NCI-H345 treated with DMSO at 0.1 percent for 48 hours (cell line): ENCODE results near the gene HOXB8.

ENCODE experiments used
- DNase-seq: peaks from one replicate; lab custom pipeline; 2025; ENCODE audit not compliant: unreplicated experiment; lab: John Stamatoyannopoulos, UW

The HOXB8 gene

DNA sequence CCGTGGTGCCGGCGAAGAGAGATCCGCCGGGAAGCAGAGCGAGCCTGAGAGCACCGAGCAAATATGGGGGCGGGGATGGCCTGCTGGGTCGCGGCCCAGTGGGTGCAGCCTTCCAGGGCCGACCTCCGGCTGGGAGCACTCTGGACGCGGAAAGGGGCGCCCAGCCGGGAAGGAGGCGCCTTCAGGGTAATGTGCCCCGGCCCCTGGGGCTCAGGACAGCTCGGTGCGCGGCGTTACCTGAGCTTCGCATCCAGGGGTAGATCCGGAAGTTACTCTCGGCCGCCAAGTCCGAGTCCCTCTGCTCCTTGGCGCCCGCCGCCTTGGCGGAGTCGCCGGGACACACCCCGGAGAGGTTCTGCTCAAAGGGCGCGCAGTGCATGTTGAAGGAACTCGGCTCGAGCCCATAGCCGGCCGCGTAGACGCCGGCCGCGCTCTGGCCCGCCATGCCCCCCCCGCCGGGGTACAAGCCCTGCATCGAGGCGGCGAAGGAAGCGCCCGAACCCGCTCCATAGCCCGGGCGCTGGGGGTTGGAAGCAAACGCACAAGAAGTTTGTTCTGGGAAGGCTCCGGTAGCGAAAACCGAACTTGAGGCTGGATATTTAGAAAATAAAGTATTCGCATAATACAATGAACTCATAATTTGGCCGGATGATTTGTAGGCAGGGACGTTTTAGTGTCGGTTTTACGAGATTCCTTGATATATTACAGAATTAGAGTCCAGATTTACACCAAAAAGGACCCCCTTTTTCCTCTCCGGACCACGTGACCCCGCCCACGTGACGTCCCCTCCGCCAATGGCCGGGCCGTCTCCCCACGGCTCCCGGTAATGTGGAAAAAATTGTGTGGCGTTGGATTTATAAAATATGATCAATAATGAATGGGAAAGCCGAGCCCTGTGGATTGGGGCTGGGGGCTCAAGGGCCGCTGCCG, 4.5 kb downstream of the HOXB8 start, which contains the start of gene HOXB7:
Gene HOXB7 (minus strand): TSS at position 736 of the 930 bp plus-strand sequence. CDS start 99 bp downstream, at position 637.
- peak; percentile 58 for DNase-seq

DNA sequence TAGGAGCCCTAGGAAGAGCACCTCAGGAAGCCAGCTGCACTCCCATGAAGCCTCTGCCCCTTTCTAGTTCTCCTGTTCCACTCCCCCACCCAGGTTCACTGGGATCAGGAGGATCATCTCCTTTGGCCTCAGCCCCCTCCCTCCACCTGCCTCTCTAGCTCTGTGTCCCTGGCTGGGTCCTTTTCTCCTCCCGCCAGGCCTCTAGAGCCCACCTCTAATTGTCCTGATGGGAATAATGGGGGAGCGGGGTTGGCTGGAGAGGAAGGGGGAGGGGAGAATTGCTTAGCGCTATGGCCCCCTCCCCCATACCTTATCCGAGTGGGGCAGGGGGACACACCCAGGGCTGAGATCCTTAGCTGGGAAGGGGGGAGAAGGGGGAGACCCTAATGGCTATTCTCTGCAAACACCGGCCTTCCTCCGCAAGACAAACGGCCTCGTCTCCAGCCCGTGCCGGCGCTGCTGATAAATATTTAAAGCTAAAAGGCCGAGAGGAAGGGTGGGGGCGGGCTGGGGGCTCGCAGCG, 5.3 kb downstream of the HOXB8 start:
- DNase-seq: peak; percentile 13

DNA sequence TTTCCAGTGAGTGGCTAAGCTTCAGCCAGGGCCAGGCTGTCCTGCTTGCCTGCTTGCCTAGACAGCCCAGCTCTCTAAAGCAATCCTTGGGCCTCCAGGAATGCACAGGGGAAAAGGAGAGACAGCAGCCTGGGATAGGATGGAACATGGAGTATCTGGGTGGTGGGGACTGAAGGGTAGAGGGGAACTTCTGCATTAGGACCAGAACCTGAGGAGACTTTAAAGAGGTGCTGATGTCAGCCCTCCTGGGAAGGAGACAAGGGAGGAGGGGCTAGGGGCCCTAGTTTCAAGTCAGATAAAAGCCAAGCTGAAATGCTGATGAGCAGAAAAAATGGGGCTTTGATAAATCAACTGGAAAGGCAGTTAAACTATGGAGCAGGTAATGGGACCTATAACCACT, 6.1 kb downstream of the HOXB8 start:
- no peak for DNase-seq

DNA sequence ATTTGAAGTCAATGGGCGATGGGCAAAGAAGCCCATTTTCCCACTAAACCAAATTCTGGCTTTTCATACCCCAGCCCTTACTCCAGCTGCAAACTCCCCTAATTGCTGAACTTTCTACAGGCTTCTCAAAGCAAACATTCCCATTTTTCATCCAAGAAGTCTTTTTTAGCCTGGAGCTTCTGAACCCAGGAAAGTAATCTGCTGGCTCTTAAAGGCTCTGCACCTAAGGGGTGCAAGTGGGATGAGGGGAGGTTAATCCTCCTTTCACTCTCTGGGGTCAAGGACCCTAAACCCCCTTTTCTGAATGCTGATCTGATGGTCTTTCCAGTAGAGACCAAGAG, 6.6 kb downstream of the HOXB8 start:
- no peak for DNase-seq

DNA sequence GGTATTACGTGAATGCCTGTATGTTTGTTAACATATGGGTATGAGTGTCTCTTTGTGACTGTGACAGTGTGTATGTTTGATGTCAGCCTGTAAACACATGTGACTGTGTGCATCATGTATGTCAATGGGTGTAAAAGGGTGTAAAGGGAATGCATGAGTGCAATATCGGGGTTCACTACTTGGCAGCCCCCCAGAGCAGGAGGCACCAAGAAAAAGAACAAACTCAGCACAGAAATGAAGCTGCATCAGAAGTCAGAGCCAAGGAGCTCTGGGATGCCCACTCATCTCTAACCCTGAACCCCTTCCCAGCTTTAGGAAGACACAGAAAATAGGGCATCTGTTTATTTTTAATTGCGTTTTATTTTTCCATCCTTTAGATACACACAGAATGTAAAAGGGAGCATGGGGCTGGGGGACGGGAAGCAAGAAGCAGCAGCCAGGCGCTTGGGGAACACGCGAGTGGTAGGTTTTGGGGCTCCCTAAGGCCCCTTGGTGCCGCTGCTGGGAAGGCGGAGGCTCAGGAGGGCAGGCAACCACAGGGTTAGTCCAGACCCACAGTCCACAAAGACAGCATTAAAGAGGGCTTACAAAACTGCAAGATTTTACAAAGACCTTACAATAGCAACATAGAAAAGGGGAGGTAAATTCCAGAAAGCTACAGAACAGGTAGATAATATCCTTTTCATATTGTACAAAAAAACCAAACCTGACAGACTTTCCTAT, 8.0 kb downstream of the HOXB8 start:
- no peak for DNase-seq

DNA sequence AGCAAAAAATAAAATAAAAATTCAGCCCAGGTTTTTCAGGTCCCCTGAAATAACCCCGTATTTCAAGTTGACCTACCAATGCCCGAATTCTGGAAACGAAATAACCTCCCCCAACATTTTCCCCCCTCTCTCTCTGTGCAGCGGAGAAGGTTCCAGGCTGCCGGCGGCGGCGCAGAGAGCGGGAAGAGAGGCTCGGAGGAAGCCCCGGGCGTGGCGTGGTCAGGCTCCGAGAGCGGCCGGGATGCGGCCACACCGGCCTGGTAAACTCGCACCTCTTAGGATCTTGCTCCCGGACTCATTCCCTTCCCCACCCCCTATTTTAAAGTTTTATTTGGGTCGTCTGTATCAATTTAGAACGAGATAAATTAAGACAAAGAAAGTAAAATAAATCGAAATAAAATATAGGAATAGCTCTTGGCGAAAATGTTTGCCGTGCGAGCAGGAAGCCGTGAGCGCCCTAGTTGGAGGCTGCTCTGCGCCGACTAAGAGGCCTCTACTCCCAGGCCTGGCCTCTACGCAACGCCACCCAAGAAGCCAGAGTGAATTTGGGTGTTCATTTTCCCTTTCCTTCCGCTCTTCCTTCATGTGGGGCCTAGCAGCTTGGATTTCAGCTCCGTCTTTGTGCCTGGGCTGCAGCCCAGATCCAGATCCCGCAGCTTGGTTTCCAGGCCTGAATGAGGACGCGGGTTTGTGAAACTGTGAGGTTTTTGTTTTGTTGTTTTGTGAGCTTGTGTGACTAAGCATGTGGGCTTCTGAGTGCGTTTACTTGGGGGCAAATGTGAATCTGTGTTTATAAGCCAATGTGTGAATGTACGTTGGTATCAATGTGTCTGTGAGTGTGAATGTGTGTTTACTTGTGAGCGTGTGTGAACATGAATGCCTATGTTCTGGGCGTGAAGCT, 8.9 kb downstream of the HOXB8 start:
- no peak for DNase-seq

DNA sequence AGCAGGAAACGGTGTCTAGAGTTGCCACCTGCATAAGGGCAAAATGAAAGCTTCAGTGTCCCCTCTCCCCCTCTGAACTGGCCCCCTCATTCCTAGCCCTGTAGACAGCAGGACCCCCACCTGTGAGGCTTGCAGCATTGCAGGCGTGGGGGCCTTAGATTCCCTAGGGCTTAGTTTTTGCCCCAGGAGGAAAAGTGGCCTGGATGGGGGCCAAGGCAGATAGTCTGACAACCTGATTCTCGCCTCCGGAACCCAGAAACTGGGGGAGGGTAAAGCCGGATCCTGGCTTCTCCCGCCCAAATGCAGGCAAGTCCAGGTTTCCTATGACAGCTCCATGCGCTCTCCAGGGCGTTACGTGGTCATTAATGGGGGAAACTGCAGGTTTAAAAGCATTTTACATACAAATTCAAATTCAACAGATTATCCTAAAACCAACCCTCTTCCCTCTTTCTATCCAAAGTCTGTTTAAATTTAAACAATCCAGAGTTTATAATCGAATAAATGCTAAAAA, 9.6 kb downstream of the HOXB8 start:
- DNase-seq: no peak

DNA sequence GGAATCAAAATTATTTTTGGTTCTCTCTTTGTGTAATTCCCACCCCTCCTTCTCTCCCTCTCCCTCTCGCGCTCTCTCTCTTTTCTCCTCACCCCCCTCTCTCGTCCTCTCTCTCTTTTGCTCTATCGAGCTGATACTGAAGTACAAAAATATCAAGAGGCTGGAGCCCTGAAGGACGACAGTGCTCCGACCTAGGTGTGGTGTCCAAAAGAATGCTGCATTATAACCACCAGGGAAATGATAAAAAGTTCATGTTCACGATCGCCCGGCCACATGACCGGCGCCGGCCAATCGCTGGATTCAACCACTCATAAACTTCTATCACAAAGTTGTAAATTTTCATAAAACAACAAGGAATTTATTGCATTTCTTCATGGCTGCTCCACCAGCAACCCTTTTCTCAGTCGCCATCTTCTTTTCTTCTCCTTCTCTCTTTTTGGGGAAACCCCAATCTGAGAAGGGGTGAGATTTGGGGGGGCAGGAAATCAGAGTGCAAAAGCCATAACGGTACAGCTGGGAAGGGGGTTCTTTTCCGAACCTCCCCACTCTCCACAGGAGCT, 10.2 kb downstream of the HOXB8 start, which contains the start of gene HOXB6:
Gene HOXB6 (minus strand): TSS at position 217 of the 560 bp plus-strand sequence. CDS start 6,836 bp downstream, outside the sequence.
- no peak for DNase-seq

DNA sequence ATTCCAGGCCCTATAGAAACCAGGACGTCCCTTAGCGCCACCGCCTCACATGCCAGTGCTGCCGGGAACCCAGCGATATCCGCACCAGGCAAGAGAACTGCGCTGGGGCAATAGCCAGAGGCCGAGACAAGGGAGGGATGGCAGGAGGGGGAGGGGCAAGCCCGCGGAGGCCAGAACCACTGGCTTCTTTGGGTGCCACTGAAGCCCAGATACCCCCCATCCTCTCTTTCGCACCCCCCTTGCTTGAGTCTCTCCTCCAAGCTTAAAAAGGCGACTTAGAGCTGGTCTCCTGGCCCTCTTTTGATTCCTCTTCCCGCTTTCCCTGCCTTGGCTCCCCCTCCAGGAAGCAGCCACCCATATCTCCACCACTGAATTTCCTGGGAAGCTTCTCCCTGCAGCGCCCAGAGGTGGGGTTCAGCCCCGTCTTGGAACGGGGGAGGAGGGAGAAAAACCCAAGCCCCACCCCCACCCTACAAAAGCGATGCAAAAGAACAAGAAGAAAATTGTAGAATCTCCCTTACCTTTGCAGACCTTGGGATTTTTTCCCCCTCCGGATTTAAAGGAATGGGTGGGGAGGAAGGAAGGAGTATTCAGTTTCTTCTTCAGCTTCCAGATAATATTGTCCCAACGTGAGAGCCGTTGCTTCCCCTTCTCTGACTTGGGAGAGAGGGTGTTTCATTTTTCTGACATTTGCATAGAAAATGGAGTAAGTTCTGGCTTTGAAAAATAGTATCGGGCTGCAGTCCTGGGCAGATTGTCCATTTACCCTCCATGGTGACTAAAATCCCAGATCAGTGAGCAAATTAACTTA, 10.9 kb downstream of the HOXB8 start:
- DNase-seq: no peak

DNA sequence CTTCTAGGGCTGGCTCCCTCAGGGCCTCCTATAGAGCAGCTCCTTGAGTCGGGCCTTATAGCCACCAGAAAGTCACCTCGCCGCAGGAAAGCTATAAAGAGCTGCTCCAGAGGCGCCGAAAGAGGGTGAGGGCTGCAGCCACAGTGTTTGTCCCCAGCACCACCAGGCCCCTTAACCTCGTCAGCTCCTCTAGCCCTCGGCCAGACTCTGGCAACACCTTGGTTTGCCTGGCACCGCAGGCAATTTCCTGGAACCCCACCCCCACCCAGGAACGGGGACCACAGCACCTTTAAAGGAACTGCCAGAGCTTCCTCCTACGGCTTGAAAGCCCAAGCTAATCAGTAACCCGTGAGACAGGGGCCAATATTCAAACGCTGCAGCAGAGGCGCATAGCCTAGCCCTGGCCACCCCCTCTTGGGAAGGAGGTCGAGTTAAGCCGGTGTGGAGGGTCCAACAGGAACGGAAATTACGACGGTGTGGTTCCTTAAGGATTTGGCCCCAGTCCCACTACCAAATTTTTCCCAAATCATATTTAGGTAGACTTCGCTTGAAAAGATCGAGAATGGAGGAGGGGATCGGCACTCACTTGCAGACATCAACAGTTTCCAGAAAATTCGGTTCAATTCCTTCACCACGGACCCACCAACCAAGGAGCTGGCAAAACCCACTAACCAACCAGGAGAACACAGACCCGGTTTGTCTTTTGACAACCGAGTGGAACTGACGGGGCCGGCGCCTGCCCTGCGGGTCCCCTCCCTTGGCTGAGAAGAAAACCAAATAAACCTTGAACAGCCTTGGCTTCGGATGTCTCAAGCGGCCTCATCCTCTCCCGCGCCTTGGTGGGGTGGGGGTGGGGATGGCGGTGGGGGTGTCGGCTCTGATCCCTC, 13.3 kb downstream of the HOXB8 start:
- DNase-seq: no peak

DNA sequence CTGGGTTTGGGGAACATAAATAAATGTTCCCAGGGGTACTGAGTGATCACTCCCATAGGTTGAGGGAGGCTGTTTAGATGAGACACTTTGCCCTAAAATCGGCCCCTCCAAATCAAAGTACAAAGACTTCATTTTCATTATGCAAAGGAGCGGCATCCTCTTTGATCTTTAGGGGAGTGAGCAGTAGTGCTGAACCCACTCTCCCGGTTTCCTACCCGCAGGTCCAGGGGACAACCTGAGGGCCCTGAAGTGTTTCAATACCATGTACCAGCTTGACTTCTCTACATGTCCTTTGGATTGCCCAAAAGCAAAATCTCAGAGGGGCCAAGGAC, 13.9 kb downstream of the HOXB8 start:
- DNase-seq: no peak

DNA sequence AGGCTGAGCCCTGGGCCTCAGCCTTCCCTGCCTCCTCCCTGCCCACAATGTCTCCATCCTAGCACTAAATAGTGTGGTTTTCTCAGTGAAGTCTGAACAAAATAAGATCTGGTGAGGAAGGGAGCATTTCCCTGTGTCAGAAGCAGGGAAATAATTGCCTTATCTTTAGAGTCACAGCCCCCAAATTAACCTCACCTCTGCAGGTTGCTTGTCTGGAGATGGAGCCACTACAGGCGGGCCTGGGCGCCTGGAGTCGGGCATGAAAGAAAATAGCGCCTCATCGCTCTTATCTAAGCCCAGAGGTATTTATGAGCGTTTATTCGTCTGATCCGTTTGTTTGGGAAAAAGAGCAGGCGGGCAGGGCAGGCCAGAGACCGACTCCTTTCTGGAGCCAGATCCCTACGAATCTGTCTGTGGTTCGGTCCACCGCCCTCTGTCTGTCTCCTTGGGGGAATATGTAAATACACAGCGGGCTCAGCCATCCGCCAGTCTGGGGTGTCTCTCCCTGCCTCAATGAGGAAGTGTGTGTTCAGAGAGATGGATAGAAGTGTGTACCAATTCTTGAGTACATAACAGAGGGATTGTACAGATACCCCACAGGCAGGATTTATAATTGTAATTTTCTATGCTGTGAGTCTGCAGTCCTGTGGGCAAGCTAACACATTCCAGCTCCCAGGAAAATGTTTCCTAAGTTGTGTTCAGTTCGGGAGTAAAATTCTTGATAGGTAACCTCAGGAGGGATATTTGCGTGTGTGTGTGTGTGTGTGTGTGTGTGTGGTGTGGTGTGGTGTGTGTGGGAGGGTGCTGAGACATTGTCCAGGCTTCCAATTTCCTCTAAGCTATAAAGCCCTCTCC, 14.6 kb downstream of the HOXB8 start:
- DNase-seq: no peak

DNA sequence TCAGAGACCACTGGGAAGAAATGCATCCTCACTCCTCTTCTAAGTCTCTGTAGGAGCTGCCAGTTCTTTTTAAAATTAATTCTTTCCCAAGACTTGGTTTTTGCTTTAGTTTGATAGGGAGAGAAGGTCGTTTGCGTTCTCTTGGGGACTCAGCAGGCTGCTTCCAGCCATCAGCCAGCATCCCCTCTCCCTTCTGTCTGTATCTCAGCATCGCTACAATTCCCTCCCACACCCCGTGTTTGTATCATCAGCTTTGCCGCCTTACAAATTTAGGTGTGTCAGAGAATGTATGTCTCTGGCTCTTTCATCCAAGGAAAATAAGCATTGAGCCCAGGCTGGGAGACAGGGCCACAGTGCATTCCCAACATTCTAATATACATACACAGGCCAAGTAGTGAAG, 15.7 kb downstream of the HOXB8 start:
- no peak for DNase-seq

DNA sequence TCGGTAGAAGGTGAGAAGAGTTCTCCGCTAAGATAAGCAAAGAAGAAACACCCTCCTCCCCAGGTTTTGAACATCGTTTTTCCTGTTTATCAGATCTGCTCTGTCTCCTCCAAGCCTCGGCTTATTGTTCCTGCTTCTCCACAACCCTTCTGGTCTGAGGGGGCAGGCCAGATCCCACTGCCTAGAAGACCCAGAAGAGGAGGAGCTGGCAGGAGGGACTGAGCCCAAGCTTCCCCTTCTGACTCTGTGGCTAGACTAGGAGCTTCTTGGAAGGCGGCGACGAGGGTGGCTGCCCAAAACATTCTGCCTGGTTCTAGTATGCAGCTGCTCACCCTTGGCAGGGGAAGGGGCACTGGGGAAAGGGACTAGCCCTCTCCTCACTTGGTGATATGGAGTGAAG, 16.4 kb downstream of the HOXB8 start:
- DNase-seq: no peak

DNA sequence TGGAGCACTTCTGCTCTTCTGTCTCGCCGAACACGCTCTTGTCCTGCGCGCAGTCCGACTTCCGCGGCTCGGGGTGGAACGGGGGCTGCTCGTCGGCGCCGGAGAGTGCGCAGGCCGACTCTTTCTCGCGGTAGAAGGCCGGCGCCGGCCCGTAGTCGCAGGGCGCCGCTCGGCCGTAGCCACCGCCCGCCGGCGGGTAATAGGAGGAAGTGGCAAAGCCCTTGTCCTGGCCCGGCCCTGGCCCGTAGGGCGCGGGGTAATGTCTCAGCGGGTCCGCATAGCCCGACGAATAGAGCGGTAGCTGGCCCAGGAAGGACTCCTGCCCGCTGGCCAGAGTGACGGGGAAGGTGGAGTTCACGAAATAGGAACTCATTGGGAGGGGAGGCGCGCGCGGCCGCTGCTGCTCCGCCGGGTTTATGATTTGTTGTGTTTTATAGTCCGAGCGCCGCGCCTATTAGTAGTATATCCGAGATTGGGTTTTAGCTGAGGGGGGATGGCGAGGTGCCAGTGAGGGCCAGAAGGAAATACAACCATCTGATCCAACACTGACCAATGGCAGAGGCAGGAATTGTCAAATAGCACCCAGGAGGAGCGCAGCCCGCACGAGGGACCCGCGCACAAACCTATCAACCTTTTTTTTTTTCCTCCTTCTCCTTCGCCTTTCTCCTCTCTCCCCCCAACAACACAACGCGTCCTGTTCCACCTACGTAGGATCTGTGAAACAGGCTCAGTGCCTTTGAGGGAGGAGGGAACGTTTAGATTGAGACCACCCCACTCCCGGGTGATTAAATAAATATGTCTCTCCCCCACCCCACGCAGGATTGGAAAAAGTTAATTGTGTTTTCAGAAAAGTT, 17.1 kb downstream of the HOXB8 start:
- DNase-seq: no peak

DNA sequence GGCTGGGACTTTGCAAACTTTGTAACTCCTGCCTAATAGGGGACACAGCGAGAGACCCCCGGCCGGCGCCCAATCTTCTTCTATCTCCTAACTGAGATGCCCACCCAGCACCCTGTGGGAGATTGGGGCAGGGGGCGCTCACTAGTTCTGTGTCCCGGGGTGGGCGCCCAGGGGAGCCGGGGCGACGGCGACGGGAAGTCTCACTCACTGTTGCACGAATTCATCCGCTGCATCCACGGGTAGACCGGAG, 17.6 kb downstream of the HOXB8 start:
- DNase-seq: no peak
